CD14-positive monocyte (primary cell): ENCODE data around the gene PRRT2. TPM values are rescaled to one million over a fixed set of nuclear protein-coding genes. Genes with fewer than 3 reads are reported as not detected.
A peak's percentile ranks its signal among the peaks of the same experiment; 100 is the strongest.

Experiments used
- DNase-seq, 3 donors: peaks; one replicate each; pipeline ENCODE4 v3.0.0-alpha.2; 2011 to 2022
- H2AFZ ChIP-seq: 2 replicates; pipeline ENCODE4 v1.6.0; 2012; ENCODE audit warnings: mild to moderate bottlenecking, low read depth, low read length, inconsistent platforms; ENCODE audit not compliant: insufficient read depth, poor library complexity, severe bottlenecking
- H3K27ac ChIP-seq, 2 donors: 1 replicate in 1 of 2; 2 replicates in 1 of 2; pipeline ENCODE4 v1.5.1; 2012 to 2013; ENCODE audit warnings: low read length in 2 of 2, control low read depth in 1 of 2, inconsistent platforms in 1 of 2, low read depth in 1 of 2, mild to moderate bottlenecking in 1 of 2
- H3K27me3 ChIP-seq, 2 donors: one replicate each; pipeline versions ENCODE4 v1.6.0 to v1.6.1; 2011 to 2013; ENCODE audit warnings: low read length in 2 of 2; ENCODE audit not compliant: control insufficient read depth in 2 of 2, insufficient read depth in 2 of 2
- H3K36me3 ChIP-seq, 2 donors: replicated peaks in 1 of 2; 1 replicate in 1 of 2; 2 replicates in 1 of 2; pipeline versions ENCODE4 v1.5.1 to v1.6.1; 2012 to 2013; ENCODE audit warnings: low read length in 2 of 2, control low read depth in 1 of 2, inconsistent platforms in 1 of 2, mild to moderate bottlenecking in 1 of 2; ENCODE audit not compliant: insufficient read depth in 2 of 2, control insufficient read depth in 1 of 2
- H3K4me1 ChIP-seq, 2 donors: 1 replicate in 1 of 2; 2 replicates in 1 of 2; pipeline versions ENCODE4 v1.5.1 to v1.6.1; 2012 to 2013; ENCODE audit warnings: low read length in 2 of 2, control low read depth in 1 of 2, inconsistent platforms in 1 of 2, mild to moderate bottlenecking in 1 of 2, moderate library complexity in 1 of 2; ENCODE audit not compliant: insufficient read depth in 2 of 2, control insufficient read depth in 1 of 2
- H3K4me2 ChIP-seq: replicated peaks from 2 replicates; pipeline ENCODE3; 2012; ENCODE audit warnings: low read length, moderate library complexity, mild to moderate bottlenecking; ENCODE audit not compliant: poor library complexity, severe bottlenecking; ENCODE audit errors: extremely low read depth
- H3K4me3 ChIP-seq, 3 experiments: fragments of 200-600 bp in 1 of 3; sonication (generic) in 1 of 3; replicated peaks in 1 of 3; 1 replicate in 2 of 3; 2 replicates in 1 of 3; pipeline ENCODE4 v1.5.1; 2011 to 2013; ENCODE audit warnings: low read length in 3 of 3, mild to moderate bottlenecking in 3 of 3, control low read depth in 2 of 3, low read depth in 2 of 3, inconsistent platforms in 1 of 3, moderate library complexity in 1 of 3
- H3K79me2 ChIP-seq: 2 replicates; pipeline ENCODE4 v1.6.0; 2012; ENCODE audit warnings: mild to moderate bottlenecking, control low read depth, inconsistent platforms, low read length, moderate library complexity; ENCODE audit not compliant: insufficient read depth
- H3K9ac ChIP-seq: 2 replicates; pipeline ENCODE4 v1.6.0; 2017; ENCODE audit warnings: low read length, mild to moderate bottlenecking; ENCODE audit not compliant: insufficient read depth, poor library complexity, severe bottlenecking
- H3K9me3 ChIP-seq, 2 donors: replicated peaks in 1 of 2; 1 replicate in 1 of 2; 2 replicates in 1 of 2; pipeline versions ENCODE4 v1.5.1 to v1.6.1; 2012 to 2013; ENCODE audit warnings: low read length in 2 of 2, control low read depth in 1 of 2; ENCODE audit not compliant: control insufficient read depth in 1 of 2, insufficient read depth in 1 of 2
- H4K20me1 ChIP-seq: 2 replicates; pipeline ENCODE4 v1.6.0; 2012; ENCODE audit warnings: mild to moderate bottlenecking, low read length, control low read depth, moderate library complexity; ENCODE audit not compliant: insufficient read depth
- H3K27ac Mint-ChIP-seq, 7 donors: one replicate each; pipeline ENCODE4 v1.8.0; 2020; ENCODE audit warnings: mild to moderate bottlenecking in 7 of 7, mixed read lengths in 7 of 7, moderate library complexity in 6 of 7, inconsistent platforms in 2 of 7
- H3K27me3 Mint-ChIP-seq, 3 donors: one replicate each; pipeline ENCODE4 v1.8.0; 2021 to 2022; ENCODE audit warnings: low read depth in 3 of 3, mild to moderate bottlenecking in 3 of 3, mixed read lengths in 3 of 3, moderate library complexity in 3 of 3, inconsistent platforms in 1 of 3
- H3K36me3 Mint-ChIP-seq, 2 donors: one replicate each; pipeline ENCODE4 v1.8.0; 2020; ENCODE audit warnings: mixed read lengths in 2 of 2, inconsistent platforms in 1 of 2, mild to moderate bottlenecking in 1 of 2
- H3K4me1 Mint-ChIP-seq: one replicate; pipeline ENCODE4 v1.8.0; 2020; ENCODE audit warnings: mild to moderate bottlenecking, mixed read lengths
- H3K4me3 Mint-ChIP-seq, 2 donors: one replicate each; pipeline ENCODE4 v1.8.0; 2020; ENCODE audit warnings: mild to moderate bottlenecking in 2 of 2, mixed read lengths in 2 of 2, moderate library complexity in 1 of 2
- H3K9me3 Mint-ChIP-seq, 7 donors: one replicate each; pipeline ENCODE4 v1.8.0; 2020 to 2022; ENCODE audit warnings: mixed read lengths in 7 of 7, mild to moderate bottlenecking in 6 of 7, moderate library complexity in 6 of 7, inconsistent platforms in 2 of 7
- WGBS: methylation state at CpG from one replicate; pipeline ENCODE4 v1.1.5; 2013; ENCODE audit warnings: missing lambda C conversion rate; ENCODE audit not compliant: insufficient coverage; 5-methylcytosine and 5-hydroxymethylcytosine counted together
- intact Hi-C, 2 donors: fragments of 100-400 bp; cut with micrococcal nuclease; formaldehyde crosslinking; loops; one replicate each; pipeline versions ENCODE4 v1.15.0 to v1.15.1; 2023
- polyA plus RNA-seq, 3 donors: library from polyadenylated mRNA; depleted of rRNA in 1 of 3; unstranded in 2 of 3; stranded (reverse) in 1 of 3; fragments of 300-500 nt in 2 of 3; fragments of >200 nt in 1 of 3; fragmentation: Illumina TruSeq in 2 of 3; gene quantifications; 1 replicate in 2 of 3; 2 replicates in 1 of 3; pipeline ENCODE4 v1.2.3, GENCODE V29; 2012 to 2021
- TF ChIP-seq, protein P1 (sequence below): fragments of 200-600 bp; IDR thresholded peaks from one replicate; pipeline ENCODE4 v1.8.0; 2022; ENCODE audit warnings: antibody characterized with exemption, mild to moderate bottlenecking

Gene PRRT2
- polyA plus RNA-seq, 3 donors, result 0.04 TPM; not detected in 2

DNA sequence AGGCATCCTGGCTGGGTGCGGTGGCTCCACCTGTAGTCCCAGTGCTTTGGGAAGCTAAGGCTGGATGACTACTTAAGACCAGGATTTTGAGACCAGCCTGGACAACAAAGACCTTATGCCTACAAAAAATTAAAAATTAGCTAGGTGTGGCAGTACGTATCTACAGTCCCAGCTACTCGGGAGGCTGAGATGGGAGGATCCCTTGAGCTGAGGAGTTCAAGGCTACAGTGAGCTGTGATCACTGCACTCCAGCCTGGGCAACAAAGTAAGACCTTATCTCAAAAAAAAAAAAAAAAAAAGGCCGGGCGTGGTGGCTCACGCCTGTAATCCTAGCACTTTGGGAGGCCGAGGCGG is 14.3 kb downstream of the PRRT2 start:
- peaks cover 100% of the 10 kb centered on the region for H4K20me1 ChIP-seq
- no peak overlapping the region for H3K27ac ChIP-seq
- H3K27me3 Mint-ChIP-seq, result no peaks in the 10 kb centered on the region

DNA sequence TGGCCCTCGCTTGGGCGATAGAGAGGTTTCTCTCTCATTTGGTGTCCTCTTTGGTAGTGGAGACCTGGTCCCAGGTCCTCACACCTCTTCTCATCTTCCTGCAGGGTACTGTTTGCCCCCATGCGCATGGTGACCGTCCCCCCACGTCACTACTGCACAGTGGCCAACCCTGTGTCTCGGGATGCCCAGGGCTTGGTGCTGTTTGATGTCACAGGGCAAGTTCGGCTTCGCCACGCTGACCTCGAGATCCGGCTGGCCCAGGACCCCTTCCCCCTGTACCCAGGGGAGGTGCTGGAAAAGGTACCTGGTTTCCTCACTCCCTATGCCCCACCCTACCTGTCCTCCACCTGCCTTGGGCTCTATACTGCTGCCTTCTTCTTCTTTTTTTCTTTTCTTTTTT is 18.8 kb downstream of the PRRT2 start:
- no peaks in the 10 kb centered on the region for H3K27me3 ChIP-seq
- 100% methylated on average over 9 of the region's 11 CpGs for WGBS
- Mint-ChIP-seq H3K4me3 (no peak overlapping the region), H3K4me1 (peaks cover 5% of the 10 kb centered on the region), H3K36me3 (peaks cover 57 to 73% of the 10 kb centered on the region in 2 donors), H3K27me3 (no peaks in the 10 kb centered on the region), H3K9me3 (no peaks in the 10 kb centered on the region), H3K27ac (peak overlapping the region in 2 of 7 donors; percentile 15 to 66)
- no peaks in the 10 kb centered on the region for H3K9me3 ChIP-seq
- TF ChIP-seq, protein P1, sequence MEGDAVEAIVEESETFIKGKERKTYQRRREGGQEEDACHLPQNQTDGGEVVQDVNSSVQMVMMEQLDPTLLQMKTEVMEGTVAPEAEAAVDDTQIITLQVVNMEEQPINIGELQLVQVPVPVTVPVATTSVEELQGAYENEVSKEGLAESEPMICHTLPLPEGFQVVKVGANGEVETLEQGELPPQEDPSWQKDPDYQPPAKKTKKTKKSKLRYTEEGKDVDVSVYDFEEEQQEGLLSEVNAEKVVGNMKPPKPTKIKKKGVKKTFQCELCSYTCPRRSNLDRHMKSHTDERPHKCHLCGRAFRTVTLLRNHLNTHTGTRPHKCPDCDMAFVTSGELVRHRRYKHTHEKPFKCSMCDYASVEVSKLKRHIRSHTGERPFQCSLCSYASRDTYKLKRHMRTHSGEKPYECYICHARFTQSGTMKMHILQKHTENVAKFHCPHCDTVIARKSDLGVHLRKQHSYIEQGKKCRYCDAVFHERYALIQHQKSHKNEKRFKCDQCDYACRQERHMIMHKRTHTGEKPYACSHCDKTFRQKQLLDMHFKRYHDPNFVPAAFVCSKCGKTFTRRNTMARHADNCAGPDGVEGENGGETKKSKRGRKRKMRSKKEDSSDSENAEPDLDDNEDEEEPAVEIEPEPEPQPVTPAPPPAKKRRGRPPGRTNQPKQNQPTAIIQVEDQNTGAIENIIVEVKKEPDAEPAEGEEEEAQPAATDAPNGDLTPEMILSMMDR, result no peak
- no peak overlapping the region for H3K9ac ChIP-seq
- H3K4me2 ChIP-seq, result no peak overlapping the region
- H3K4me1 ChIP-seq, result no peaks in the 10 kb centered on the region
- H2AFZ ChIP-seq, result no peak overlapping the region
- peaks cover 42% of the 10 kb centered on the region for H3K79me2 ChIP-seq
- no peak overlapping the region for H3K4me3 ChIP-seq
- peaks cover 56 to 73% of the 10 kb centered on the region in 2 donors for H3K36me3 ChIP-seq
- intact Hi-C loops, result no loop called here
- H3K27ac ChIP-seq, result no peak overlapping the region
- no peak for DNase-seq
- peaks cover 97% of the 10 kb centered on the region for H4K20me1 ChIP-seq

More for the DNA sequence above, 14.3 kb downstream of the PRRT2 start:
- no peaks in the 10 kb centered on the region for H3K27me3 ChIP-seq
- peaks cover 87% of the 10 kb centered on the region for H3K79me2 ChIP-seq
- H3K4me3 Mint-ChIP-seq, result no peak overlapping the region
- WGBS, result 100% methylated on average over 1 of the region's 8 CpGs
- no peak overlapping the region for H3K4me2 ChIP-seq
- no peak for DNase-seq
- no peak overlapping the region for H3K4me3 ChIP-seq
- H3K9me3 Mint-ChIP-seq, result no peaks in the 10 kb centered on the region
- H3K27ac Mint-ChIP-seq, result no peak overlapping the region
- H3K36me3 Mint-ChIP-seq, result peaks cover 27 to 45% of the 10 kb centered on the region in 2 donors
- peaks cover 18 to 38% of the 10 kb centered on the region in 2 donors for H3K36me3 ChIP-seq
- peaks cover 34% of the 10 kb centered on the region for H3K4me1 Mint-ChIP-seq
- peaks cover 16 to 18% of the 10 kb centered on the region in 2 donors for H3K4me1 ChIP-seq
- H3K9ac ChIP-seq, result no peak overlapping the region
- intact Hi-C loops, result no loop called here
- TF ChIP-seq, protein P1, result no peak
- H3K9me3 ChIP-seq, result no peaks in the 10 kb centered on the region
- no peak overlapping the region for H2AFZ ChIP-seq
